Kidney epithelial cell (primary cell): Measurements from ENCODE around the gene NFATC4. TPM values are rescaled to one million over a fixed set of nuclear protein-coding genes. Genes with fewer than 3 reads are reported as not detected.

ENCODE experiments used
- DNase-seq: peaks from one replicate; pipeline ENCODE4 v3.0.0-alpha.2; 2010; ENCODE audit warnings: low read depth
- H3K27me3 ChIP-seq: 2 replicates; pipeline ENCODE4 v1.6.0; 2011; ENCODE audit warnings: low read length; ENCODE audit not compliant: control insufficient read depth, insufficient read depth
- H3K36me3 ChIP-seq: 2 replicates; pipeline ENCODE4 v1.5.1; 2011; ENCODE audit warnings: low read length; ENCODE audit not compliant: control insufficient read depth, insufficient read depth
- H3K4me3 ChIP-seq: 2 replicates; pipeline ENCODE4 v1.5.1; 2011; ENCODE audit warnings: low read depth, mild to moderate bottlenecking, control low read depth, low read length
- CTCF ChIP-seq: IDR thresholded peaks from 2 replicates; pipeline ENCODE4 v1.5.1; 2011; ENCODE audit warnings: mild to moderate bottlenecking, moderate library complexity, low read length, control low read depth, inconsistent platforms; ENCODE audit not compliant: insufficient read depth, poor library complexity, severe bottlenecking
- total RNA-seq: library from RNA; depleted of rRNA; stranded (reverse); fragments of >200 nt; gene quantifications from 2 replicates; pipeline ENCODE4 v1.2.3, GENCODE V29; 2015

Gene NFATC4
- total RNA-seq, 1 donor from 2014 or later: 8.0 TPM

- TF ChIP-seq CTCF: no peak
- Histone ChIP-seq H3K27me3 (no peaks in the 10 kb centered on the region), H3K4me3 (no peak overlapping the region), H3K36me3 (no peaks in the 10 kb centered on the region)
- DNase-seq: no peak
Observed at GRCh38 chr14:24409956-24410355, 42.0 kb downstream of the NFATC4 start.

GRCh38 chr14:24411443-24412389 is 43.7 kb downstream of the NFATC4 start:
- TF ChIP-seq CTCF: peak; percentile 65
- Histone ChIP-seq H3K36me3 (no peaks in the 10 kb centered on the region), H3K4me3 (no peak overlapping the region), H3K27me3 (no peaks in the 10 kb centered on the region)
- no peak for DNase-seq

- Histone ChIP-seq H3K36me3 (no peaks in the 10 kb centered on the region), H3K27me3 (no peaks in the 10 kb centered on the region)
- no peak for TF ChIP-seq CTCF
Observed at GRCh38 chr14:24414077-24414476, 46.1 kb downstream of the NFATC4 start.

GRCh38 chr14:24414732-24415420 is 46.9 kb downstream of the NFATC4 start:
- no peak for DNase-seq
- Histone ChIP-seq H3K4me3 (no peak overlapping the region), H3K36me3 (no peaks in the 10 kb centered on the region), H3K27me3 (no peaks in the 10 kb centered on the region)
- no peak for TF ChIP-seq CTCF

More at GRCh38 chr14:24414077-24414476, 46.1 kb downstream of the NFATC4 start:
- H3K4me3 ChIP-seq: no peak overlapping the region
- no peak for DNase-seq

DNA sequence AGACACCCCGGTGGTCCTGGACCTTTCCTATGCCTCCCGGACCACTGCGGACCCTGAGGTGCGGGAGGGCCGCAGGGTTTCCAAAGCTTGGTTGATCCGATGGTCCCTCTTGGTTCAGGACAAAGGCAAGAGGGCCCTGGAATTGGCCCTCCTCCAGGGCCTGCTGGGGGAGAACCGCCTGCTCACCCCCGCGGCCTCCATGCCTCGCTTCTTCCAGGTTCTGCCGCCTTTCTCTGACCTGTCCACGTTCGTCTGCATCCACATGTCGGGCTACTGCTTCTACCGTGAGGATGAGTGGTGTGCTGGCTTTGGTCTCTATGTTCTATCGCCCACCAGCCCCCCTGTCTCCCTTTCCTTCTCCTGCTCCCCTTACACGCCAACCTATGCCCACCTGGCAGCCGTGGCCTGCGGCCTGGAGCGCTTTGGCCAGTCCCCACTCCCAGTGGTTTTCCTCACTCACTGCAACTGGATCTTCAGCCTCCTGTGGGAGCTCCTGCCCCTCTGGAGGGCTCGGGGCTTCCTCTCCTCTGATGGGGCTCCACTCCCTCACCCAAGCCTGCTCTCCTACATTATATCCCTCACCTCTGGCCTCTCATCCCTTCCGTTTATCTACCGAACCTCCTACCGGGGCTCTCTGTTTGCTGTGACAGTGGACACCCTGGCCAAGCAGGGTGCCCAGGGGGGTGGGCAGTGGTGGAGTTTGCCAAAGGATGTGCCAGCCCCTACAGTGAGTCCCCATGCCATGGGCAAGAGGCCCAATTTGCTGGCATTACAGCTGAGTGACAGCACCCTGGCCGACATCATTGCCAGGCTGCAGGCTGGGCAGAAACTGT is 47.7 kb downstream of the NFATC4 start:
- no peaks in the 10 kb centered on the region for H3K36me3 ChIP-seq
- DNase-seq: no peak
- no peaks in the 10 kb centered on the region for H3K27me3 ChIP-seq
- H3K4me3 ChIP-seq: no peak overlapping the region
- no peak for TF ChIP-seq CTCF
